AG04449 (cell line): ENCODE measurements around the gene MIER2.
"Not testable (repeated sequence)": the region's sequence is repeated elsewhere in the genome, so short reads cannot be mapped to it uniquely, and the experiment has no call there.

Experiments
- CTCF ChIA-PET: fragments of 350-600 bp; formaldehyde crosslinking; extraction: SDS; loops from one replicate; lab custom pipeline; 2021; ENCODE audit warnings: antibody characterized with exemption; lab: Yijun Ruan, JAX
- POLR2A ChIA-PET: fragments of 400-600, 350-600 bp; formaldehyde crosslinking; extraction: SDS; loops from one replicate; lab custom pipeline; 2020; ENCODE audit warnings: antibody characterized with exemption, inconsistent platforms; lab: Yijun Ruan, JAX
- DNase-seq: peaks from one replicate; pipeline ENCODE4 v3.0.0-alpha.2; 2010; ENCODE audit warnings: low read depth, low spot score
- H3K4me3 ChIP-seq: 2 replicates; pipeline ENCODE4 v1.5.1; 2011; ENCODE audit warnings: low read depth, mild to moderate bottlenecking, control low read depth, low read length
- CTCF ChIP-seq: IDR thresholded peaks from one replicate; pipeline ENCODE4 v1.5.1; 2011; ENCODE audit warnings: mild to moderate bottlenecking, moderate library complexity, low read length, control low read depth, inconsistent platforms; ENCODE audit not compliant: insufficient read depth; ENCODE audit errors: missing control alignments

Gene MIER2

DNA sequence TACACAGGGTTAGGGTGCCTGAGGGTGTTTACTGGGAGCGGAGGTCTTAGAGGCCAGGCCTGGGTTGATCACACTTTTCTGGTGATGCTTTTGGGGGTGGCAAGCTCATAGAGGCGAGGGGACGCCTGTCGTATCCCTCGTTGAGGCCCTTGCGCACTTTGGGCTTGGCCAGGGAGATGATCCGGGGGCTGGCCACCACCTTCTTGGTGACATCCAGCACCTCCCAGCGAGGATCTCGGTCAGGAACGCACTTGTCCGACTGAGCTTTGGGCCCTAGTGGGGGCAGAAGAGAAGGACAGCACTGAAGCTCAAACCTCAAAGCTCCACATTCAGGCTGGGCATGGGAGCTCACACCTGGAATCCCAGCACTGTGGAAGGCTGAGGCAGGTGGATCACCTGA, 17.6 kb upstream of the MIER2 start:
- CTCF ChIA-PET: no interaction called here
- POLR2A ChIA-PET: no interaction called here
- TF ChIP-seq CTCF: no peak
- no peak overlapping the region for H3K4me3 ChIP-seq
- DNase-seq: no peak

DNA sequence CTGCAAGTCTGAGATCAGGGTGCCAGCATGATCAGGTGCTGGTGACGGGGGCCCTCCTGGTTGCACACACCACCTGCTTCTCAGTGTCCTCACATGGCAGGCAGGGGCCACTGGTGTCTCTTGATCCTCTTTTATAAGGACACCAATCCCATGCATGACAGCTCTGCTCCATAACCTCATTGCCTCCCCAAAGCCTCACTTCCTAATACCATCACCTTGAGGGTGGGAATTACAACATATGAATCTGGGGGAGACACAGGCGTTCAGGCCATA, 15.0 kb upstream of the MIER2 start:
- DNase-seq: no peak
- CTCF ChIA-PET: no interaction called here
- no peak overlapping the region for H3K4me3 ChIP-seq
- TF ChIP-seq CTCF: no peak
- POLR2A ChIA-PET: no interaction called here

DNA sequence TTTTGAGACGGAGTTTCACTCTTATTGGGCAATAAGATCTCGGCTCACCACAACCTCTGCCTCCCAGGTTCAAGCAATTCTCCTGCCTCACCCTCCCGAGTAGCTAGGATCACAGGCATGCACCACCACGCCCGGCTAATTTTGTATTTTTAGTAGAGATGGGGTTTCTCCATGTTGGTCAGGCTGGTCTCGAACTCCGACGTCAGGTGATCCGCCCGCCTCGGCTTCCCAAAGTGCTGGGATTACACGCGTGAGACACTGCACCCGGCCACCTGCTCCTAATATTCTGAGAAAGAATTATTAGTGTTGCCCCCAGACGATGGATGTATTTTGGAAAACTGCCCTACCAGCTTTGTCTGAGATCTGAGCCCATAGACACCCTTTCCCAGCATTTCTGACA, 10.9 kb upstream of the MIER2 start:
- POLR2A ChIA-PET, CTCF ChIA-PET, H3K4me3 ChIP-seq, DNase-seq: not testable (repeated sequence)

- ChIA-PET CTCF (no interaction called here), POLR2A (no interaction called here)
- H3K4me3 ChIP-seq: no peak overlapping the region
- DNase-seq: no peak
- no peak for TF ChIP-seq CTCF
Measured at GRCh38 chr19:355134-355533, 10.5 kb upstream of the MIER2 start.

DNA sequence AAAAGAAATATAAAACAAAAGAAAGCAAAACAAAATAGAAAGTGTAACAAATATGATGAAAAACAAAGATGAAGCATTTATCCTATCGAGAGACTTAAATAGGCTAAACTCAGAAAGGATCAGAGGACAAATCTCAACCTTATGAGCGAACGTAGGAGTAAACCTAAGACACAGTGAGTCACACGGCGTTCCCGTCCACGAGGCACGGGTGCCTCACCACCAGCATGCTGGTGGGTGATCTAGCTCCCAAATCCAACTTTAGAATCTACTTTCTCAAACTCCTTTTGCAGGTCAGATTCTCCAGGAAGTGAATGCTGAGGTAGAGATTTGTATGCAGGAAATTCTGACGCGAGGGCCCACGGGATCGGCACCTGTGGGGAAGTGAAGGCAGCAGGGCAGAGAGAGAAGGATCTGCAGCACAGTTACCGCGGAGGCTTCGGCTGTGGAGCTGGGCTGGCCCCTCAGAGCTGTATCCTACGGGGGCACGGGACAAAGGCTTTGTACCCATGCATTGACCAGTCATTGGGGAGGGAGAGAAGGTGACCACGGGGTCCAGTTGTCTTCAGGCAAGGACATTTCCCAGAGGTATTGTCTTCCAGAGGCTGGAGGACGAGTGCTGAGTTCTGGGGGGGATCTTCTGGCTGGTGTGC, 7.5 kb upstream of the MIER2 start:
- H3K4me3 ChIP-seq: no peak overlapping the region
- TF ChIP-seq CTCF: no peak
- POLR2A ChIA-PET: no interaction called here
- no peak for DNase-seq
- CTCF ChIA-PET: no interaction called here

DNA sequence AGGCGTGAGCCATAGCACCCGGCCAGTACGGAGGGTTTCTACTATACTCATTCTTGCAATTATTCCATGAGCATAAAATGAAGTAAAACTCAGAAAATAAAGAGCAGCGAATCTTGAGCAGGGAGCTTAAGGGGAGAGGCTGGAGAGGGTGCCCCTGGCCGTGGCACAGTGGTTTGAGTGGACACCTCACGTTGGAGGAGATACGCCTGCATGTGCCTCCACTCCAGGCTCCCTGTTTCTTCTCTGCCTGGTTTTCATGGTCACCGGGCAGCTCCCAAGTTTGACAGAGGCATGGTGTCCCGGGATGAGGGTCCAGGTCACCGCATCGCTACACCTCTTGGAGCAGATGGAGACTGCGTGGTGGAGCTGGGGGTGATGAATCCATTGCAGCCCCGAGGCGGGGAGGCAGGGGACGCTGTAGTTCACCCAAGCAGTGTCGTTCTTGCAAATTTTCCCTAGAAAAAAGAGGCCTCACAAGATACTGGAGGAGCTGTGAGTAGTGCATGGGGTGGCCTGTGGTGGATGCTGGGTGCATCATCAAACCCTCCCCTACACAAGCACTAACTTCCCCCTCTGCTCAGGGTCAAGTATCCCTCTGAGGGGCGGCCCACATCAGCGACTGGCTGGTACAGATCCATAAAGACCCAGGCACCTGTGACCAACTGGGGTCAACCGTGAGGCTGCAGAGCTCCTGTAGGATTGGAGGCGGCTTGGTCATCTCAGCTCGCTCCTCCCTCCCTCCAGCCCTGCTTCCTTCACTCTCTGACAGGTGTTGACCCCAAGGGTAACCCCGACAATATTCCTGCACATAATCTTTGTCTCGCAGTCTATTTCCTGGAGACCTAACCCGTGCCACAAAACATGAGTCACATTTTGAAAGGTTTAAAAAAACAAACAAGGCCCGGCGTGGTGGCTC, 3.6 kb upstream of the MIER2 start:
- DNase-seq: no peak
- POLR2A ChIA-PET: no interaction called here
- no peak overlapping the region for H3K4me3 ChIP-seq
- CTCF ChIA-PET: no interaction called here
- no peak for TF ChIP-seq CTCF
